Mammary epithelial cell (primary cell): ENCODE results near the gene SLC25A28.

ENCODE experiments used
- CTCF ChIP-seq, 2 donors: IDR thresholded peaks in 1 of 2; conservative IDR thresholded peaks in 1 of 2; 2 replicates each; pipeline ENCODE4 v1.5.1; 2011 to 2012; ENCODE audit warnings: inconsistent platforms in 2 of 2, low read length in 2 of 2, mild to moderate bottlenecking in 2 of 2, control low read depth in 1 of 2, low read depth in 1 of 2; ENCODE audit not compliant: insufficient read depth in 1 of 2; ENCODE audit errors: extremely low read depth in 1 of 2
- EZH2 ChIP-seq: IDR thresholded peaks from 2 replicates; pipeline ENCODE4 v1.6.1; 2012; ENCODE audit warnings: low read length, inconsistent platforms, borderline replicate concordance

DNA sequence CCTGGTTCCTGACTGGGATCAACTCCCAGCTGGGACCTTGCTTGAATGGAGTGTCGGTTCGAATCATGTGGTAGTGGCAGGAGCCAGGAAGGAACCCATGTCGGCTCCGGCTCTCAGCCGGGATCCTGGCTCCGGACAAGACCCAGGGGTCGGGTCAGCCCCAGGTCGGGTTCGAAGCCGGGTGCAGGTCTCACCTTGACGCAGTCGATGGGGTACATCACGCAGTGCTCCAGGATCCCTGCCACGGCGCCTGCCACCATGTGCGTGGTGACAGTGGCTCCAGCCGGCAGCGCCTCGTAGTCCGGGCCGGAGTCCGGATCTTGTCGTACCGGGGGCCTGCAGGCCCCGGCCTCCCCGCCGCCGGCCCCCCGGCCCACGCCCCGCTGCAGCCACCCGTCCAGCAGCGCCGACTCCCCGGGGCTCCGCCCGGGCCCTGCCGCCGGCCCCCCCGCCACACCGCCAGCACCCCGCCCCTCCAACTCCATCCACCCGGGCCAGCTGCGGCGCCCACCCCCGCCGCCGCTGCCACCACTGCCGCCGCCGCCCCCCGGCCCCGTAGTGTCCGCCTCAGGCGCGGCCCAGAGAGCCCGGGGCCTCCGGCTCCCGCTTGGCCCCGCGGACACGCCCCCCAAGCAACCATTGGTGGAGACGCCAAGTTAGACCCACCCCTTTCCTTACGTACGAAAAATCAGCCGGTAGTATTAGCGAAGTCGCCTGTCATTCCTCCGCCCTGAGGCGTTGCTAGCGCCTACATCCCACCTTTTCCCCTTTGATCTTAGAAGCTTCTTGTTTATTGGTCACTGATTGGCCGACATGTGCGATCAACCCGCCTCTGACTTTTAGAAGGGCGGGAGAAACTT is at the start of gene SLC25A28:
- no peak for TF ChIP-seq CTCF (conservative IDR thresholded peaks at IDR 0.05 in 1 of 2, IDR thresholded peaks at IDR 0.05 in 1 of 2; ENCODE audit: extremely low read depth in 1 of 2, insufficient read depth in 1 of 2, low read depth in 1 of 2, low read length in 2 of 2)
- no peak for TF ChIP-seq EZH2
